ENCODE data around the gene PLVAP.

The PLVAP gene

GRCh38 chr19:17359905-17360800, 17.0 kb downstream of the PLVAP start:
- DNase-seq (ENCODE audit: low read depth in 4 of 4, low spot score in 1 of 4): no peak

- DNase-seq (ENCODE audit: low read depth in 4 of 4, low spot score in 1 of 4): no peak
Observed at GRCh38 chr19:17358395-17358794, 18.7 kb downstream of the PLVAP start.

- DNase-seq (ENCODE audit: low read depth in 4 of 4, low spot score in 1 of 4): no peak
Observed at GRCh38 chr19:17357724-17358123, 19.4 kb downstream of the PLVAP start.

- no peak for DNase-seq (ENCODE audit: low read depth in 4 of 4, low spot score in 1 of 4)
Observed at GRCh38 chr19:17357078-17357666, 20.0 kb downstream of the PLVAP start.

GRCh38 chr19:17353386-17353785, 23.8 kb downstream of the PLVAP start:
- no peak for DNase-seq (ENCODE audit: low read depth in 4 of 4, low spot score in 1 of 4)

- DNase-seq (ENCODE audit: low read depth in 4 of 4, low spot score in 1 of 4): no peak
Observed at GRCh38 chr19:17352608-17353280, 24.4 kb downstream of the PLVAP start.

- DNase-seq (ENCODE audit: low read depth in 4 of 4, low spot score in 1 of 4): no peak
Observed at GRCh38 chr19:17351815-17352435, 25.2 kb downstream of the PLVAP start.

GRCh38 chr19:17348700-17349099, 28.4 kb downstream of the PLVAP start:
- no peak for DNase-seq (ENCODE audit: low read depth in 4 of 4, low spot score in 1 of 4)

GRCh38 chr19:17347877-17348276, 29.3 kb downstream of the PLVAP start:
- no peak for DNase-seq (ENCODE audit: low read depth in 4 of 4, low spot score in 1 of 4)

- DNase-seq (ENCODE audit: low read depth in 4 of 4, low spot score in 1 of 4): no peak
Observed at GRCh38 chr19:17347361-17347760, 29.8 kb downstream of the PLVAP start.

GRCh38 chr19:17346109-17346671, 31.0 kb downstream of the PLVAP start:
- DNase-seq (ENCODE audit: low read depth in 4 of 4, low spot score in 1 of 4): peak; percentile 50 to 77 (median 67)

GRCh38 chr19:17341845-17342244, 35.3 kb downstream of the PLVAP start:
- DNase-seq (ENCODE audit: low read depth in 4 of 4, low spot score in 1 of 4): no peak

- no peak for DNase-seq (ENCODE audit: low read depth in 4 of 4, low spot score in 1 of 4)
Observed at GRCh38 chr19:17341386-17341785, 35.8 kb downstream of the PLVAP start.

GRCh38 chr19:17340871-17341357, 36.2 kb downstream of the PLVAP start:
- no peak for DNase-seq (ENCODE audit: low read depth in 4 of 4, low spot score in 1 of 4)

GRCh38 chr19:17340302-17340870, 36.8 kb downstream of the PLVAP start:
- no peak for DNase-seq (ENCODE audit: low read depth in 4 of 4, low spot score in 1 of 4)

- peak in 1 of 4 experiments; percentile 60 for DNase-seq (ENCODE audit: low read depth in 4 of 4, low spot score in 1 of 4)
Observed at GRCh38 chr19:17339088-17339741, 37.9 kb downstream of the PLVAP start.

GRCh38 chr19:17338433-17339078, 38.6 kb downstream of the PLVAP start:
- no peak for DNase-seq (ENCODE audit: low read depth in 4 of 4, low spot score in 1 of 4)

- no peak for DNase-seq (ENCODE audit: low read depth in 4 of 4, low spot score in 1 of 4)
Observed at GRCh38 chr19:17337675-17338432, 39.3 kb downstream of the PLVAP start.
